GM04503 (cell line): ENCODE data around the gene SERPINB7.

Experiments used
- DNase-seq: peaks from one replicate; pipeline ENCODE4 v3.0.0-alpha.2; 2012; ENCODE audit warnings: low read depth

The SERPINB7 gene

GRCh38 chr18:63787673-63788072 lies 12.5 kb downstream of the SERPINB7 start:
- no peak for DNase-seq

- peak; percentile 59 for DNase-seq
Measured at GRCh38 chr18:63788447-63789096, 13.4 kb downstream of the SERPINB7 start.

GRCh38 chr18:63789327-63789726 lies 14.1 kb downstream of the SERPINB7 start:
- DNase-seq = no peak

GRCh38 chr18:63795606-63796005 lies 20.4 kb downstream of the SERPINB7 start:
- no peak for DNase-seq

- no peak for DNase-seq
Measured at GRCh38 chr18:63799189-63799588, 24.0 kb downstream of the SERPINB7 start.

- no peak for DNase-seq
Measured at GRCh38 chr18:63801343-63801742, 26.1 kb downstream of the SERPINB7 start.

GRCh38 chr18:63808125-63808524 lies 32.9 kb downstream of the SERPINB7 start:
- no peak for DNase-seq

- peak; percentile 95 for DNase-seq
Measured at GRCh38 chr18:63817441-63818051, 42.3 kb downstream of the SERPINB7 start.

- DNase-seq = no peak
Measured at GRCh38 chr18:63818212-63818611, 43.0 kb downstream of the SERPINB7 start.

- DNase-seq = peak; percentile 71
Measured at GRCh38 chr18:63819786-63820185, 44.6 kb downstream of the SERPINB7 start.

- DNase-seq = no peak
Measured at GRCh38 chr18:63820694-63821093, 45.5 kb downstream of the SERPINB7 start.

GRCh38 chr18:63823516-63824219 lies 48.5 kb downstream of the SERPINB7 start:
- no peak for DNase-seq

- no peak for DNase-seq
Measured at GRCh38 chr18:63824220-63824525, 49.0 kb downstream of the SERPINB7 start.

GRCh38 chr18:63828120-63828519 lies 52.9 kb downstream of the SERPINB7 start:
- no peak for DNase-seq

- DNase-seq = no peak
Measured at GRCh38 chr18:63828656-63829055, 53.4 kb downstream of the SERPINB7 start.

- DNase-seq = no peak
Measured at GRCh38 chr18:63829886-63830285, 54.7 kb downstream of the SERPINB7 start.

GRCh38 chr18:63831080-63831788 lies 56.0 kb downstream of the SERPINB7 start:
- DNase-seq = no peak

- no peak for DNase-seq
Measured at GRCh38 chr18:63832470-63832869, 57.3 kb downstream of the SERPINB7 start.

GRCh38 chr18:63834471-63835113 lies 59.4 kb downstream of the SERPINB7 start:
- DNase-seq = no peak

GRCh38 chr18:63836456-63836855 lies 61.2 kb downstream of the SERPINB7 start:
- no peak for DNase-seq

GRCh38 chr18:63837590-63837989 lies 62.4 kb downstream of the SERPINB7 start:
- no peak for DNase-seq

- no peak for DNase-seq
Measured at GRCh38 chr18:63843008-63843407, 67.8 kb downstream of the SERPINB7 start.
